H9 (cell line): Measurements from ENCODE around the gene CTNNA1. TPM values are rescaled to one million over a fixed set of nuclear protein-coding genes. Genes with fewer than 3 reads are reported as not detected.

Experiments
- DNase-seq: peaks from one replicate; pipeline ENCODE4 v3.0.0-alpha.2; 2017
- H2AFZ ChIP-seq: one replicate; pipeline ENCODE4 v1.6.1; 2013; ENCODE audit warnings: mild to moderate bottlenecking, low read length, control low read depth, moderate library complexity
- H2AK5ac ChIP-seq: 2 replicates; pipeline ENCODE4 v1.6.1; 2013; ENCODE audit warnings: low read length, control low read depth, mixed read lengths; ENCODE audit not compliant: insufficient read length
- H2BK120ac ChIP-seq: one replicate; pipeline ENCODE4 v1.6.1; 2013; ENCODE audit warnings: low read depth, mild to moderate bottlenecking, low read length, control low read depth, inconsistent platforms; ENCODE audit not compliant: poor library complexity, severe bottlenecking
- H2BK12ac ChIP-seq: 2 replicates; pipeline ENCODE4 v1.6.1; 2013; ENCODE audit warnings: low read length, control low read depth, mixed read lengths, low read depth; ENCODE audit not compliant: insufficient read length
- H2BK15ac ChIP-seq: 2 replicates; pipeline ENCODE4 v1.6.1; 2013; ENCODE audit warnings: low read depth, low read length, control low read depth
- H2BK20ac ChIP-seq: one replicate; pipeline ENCODE4 v1.6.1; 2013; ENCODE audit warnings: low read depth, mild to moderate bottlenecking, low read length, control low read depth, inconsistent platforms; ENCODE audit not compliant: poor library complexity, severe bottlenecking
- H2BK5ac ChIP-seq: 2 replicates; pipeline ENCODE4 v1.6.1; 2013; ENCODE audit warnings: low read length, control low read depth, mixed read lengths; ENCODE audit not compliant: insufficient read length
- H3K14ac ChIP-seq: 2 replicates; pipeline ENCODE4 v1.6.1; 2013; ENCODE audit warnings: low read length, control low read depth; ENCODE audit not compliant: insufficient read depth
- H3K18ac ChIP-seq: 2 replicates; pipeline ENCODE4 v1.6.1; 2013; ENCODE audit warnings: low read depth, mild to moderate bottlenecking, mixed read lengths, low read length, control low read depth; ENCODE audit not compliant: insufficient read length
- H3K23ac ChIP-seq: 2 replicates; pipeline ENCODE4 v1.6.1; 2013; ENCODE audit warnings: low read length, control low read depth, mixed read lengths, low read depth; ENCODE audit not compliant: insufficient read length
- H3K23me2 ChIP-seq: 2 replicates; pipeline ENCODE4 v1.6.1; 2013; ENCODE audit warnings: low read depth, mild to moderate bottlenecking, mixed read lengths, low read length, control low read depth; ENCODE audit not compliant: insufficient read length, poor library complexity, severe bottlenecking
- H3K27ac ChIP-seq: 2 replicates; pipeline ENCODE4 v1.5.1; 2013; ENCODE audit warnings: low read length, control low read depth, mixed read lengths, low read depth; ENCODE audit not compliant: insufficient read length
- H3K27me3 ChIP-seq: 2 replicates; pipeline ENCODE4 v1.6.1; 2013; ENCODE audit warnings: low read length, control low read depth, inconsistent platforms; ENCODE audit not compliant: insufficient read depth
- H3K4ac ChIP-seq: 2 replicates; pipeline ENCODE4 v1.6.1; 2013; ENCODE audit warnings: low read depth, mild to moderate bottlenecking, control low read depth, inconsistent platforms, low read length, moderate library complexity
- H3K4me1 ChIP-seq: 2 replicates; pipeline ENCODE4 v1.6.1; 2013; ENCODE audit warnings: low read length, control low read depth, inconsistent platforms; ENCODE audit not compliant: insufficient read depth
- H3K4me2 ChIP-seq: 2 replicates; pipeline ENCODE4 v1.6.1; 2013; ENCODE audit warnings: low read length, control low read depth, mixed read lengths; ENCODE audit not compliant: insufficient read length, insufficient read depth
- H3K56ac ChIP-seq: 2 replicates; pipeline ENCODE4 v1.6.1; 2013; ENCODE audit warnings: low read depth, mild to moderate bottlenecking, mixed read lengths, low read length, control low read depth; ENCODE audit not compliant: insufficient read length
- H3K79me1 ChIP-seq: 2 replicates; pipeline ENCODE4 v1.6.1; 2013; ENCODE audit warnings: low read depth, mild to moderate bottlenecking, moderate library complexity, low read length, control low read depth, inconsistent platforms; ENCODE audit not compliant: insufficient read depth, poor library complexity, severe bottlenecking
- H3K79me2 ChIP-seq: 2 replicates; pipeline ENCODE4 v1.6.1; 2013; ENCODE audit warnings: low read length, control low read depth, inconsistent platforms; ENCODE audit not compliant: insufficient read depth
- H3K9ac ChIP-seq: 2 replicates; pipeline ENCODE4 v1.6.1; 2013; ENCODE audit warnings: low read length, control low read depth, mixed read lengths; ENCODE audit not compliant: insufficient read length; ENCODE audit errors: extremely low read depth
- H3K9me3 ChIP-seq: one replicate; pipeline ENCODE4 v1.6.1; 2013; ENCODE audit warnings: low read depth, low read length, inconsistent platforms; ENCODE audit not compliant: control insufficient read depth
- H3T11ph ChIP-seq: one replicate; pipeline ENCODE4 v1.6.1; 2013; ENCODE audit warnings: mild to moderate bottlenecking, low read length, control low read depth, inconsistent platforms
- H4K20me1 ChIP-seq: one replicate; pipeline ENCODE4 v1.6.1; 2013; ENCODE audit not compliant: control insufficient read depth, insufficient read length, insufficient read depth
- H4K5ac ChIP-seq: 2 replicates; pipeline ENCODE4 v1.6.1; 2013; ENCODE audit warnings: low read depth, mild to moderate bottlenecking, mixed read lengths, low read length, control low read depth; ENCODE audit not compliant: insufficient read length
- H4K8ac ChIP-seq: replicated peaks from 2 replicates; pipeline ENCODE4 v1.6.1; 2013; ENCODE audit warnings: low read length, control low read depth, mixed read lengths, low read depth; ENCODE audit not compliant: insufficient read length
- H4K91ac ChIP-seq: 2 replicates; pipeline ENCODE4 v1.6.1; 2013; ENCODE audit warnings: low read depth, mild to moderate bottlenecking, moderate library complexity, mixed read lengths, low read length, control low read depth; ENCODE audit not compliant: insufficient read length
- H3K27ac Mint-ChIP-seq, 3 experiments: 2 replicates in 2 of 3; 3 replicates in 1 of 3; pipeline ENCODE4 v1.8.0; 2020 to 2021; ENCODE audit warnings: mixed read lengths in 3 of 3, mild to moderate bottlenecking in 1 of 3, moderate library complexity in 1 of 3
- H3K27me3 Mint-ChIP-seq: 2 replicates; pipeline ENCODE4 v1.8.0; 2021; ENCODE audit warnings: low read depth, mild to moderate bottlenecking, moderate library complexity, mixed read lengths
- H3K36me3 Mint-ChIP-seq, 3 experiments: 2 replicates in 2 of 3; 3 replicates in 1 of 3; pipeline ENCODE4 v1.8.0; 2020 to 2021; ENCODE audit warnings: low read depth in 3 of 3, mixed read lengths in 3 of 3; ENCODE audit not compliant: insufficient read depth in 1 of 3
- H3K4me1 Mint-ChIP-seq, 2 experiments: 2 replicates each; pipeline ENCODE4 v1.8.0; 2020; ENCODE audit warnings: mixed read lengths in 2 of 2
- H3K4me3 Mint-ChIP-seq, 2 experiments: 2 replicates in 1 of 2; 3 replicates in 1 of 2; pipeline ENCODE4 v1.8.0; 2020 to 2021; ENCODE audit warnings: mild to moderate bottlenecking in 2 of 2, mixed read lengths in 2 of 2, moderate library complexity in 1 of 2
- H3K9me3 Mint-ChIP-seq, 2 experiments: 2 replicates in 1 of 2; 3 replicates in 1 of 2; pipeline ENCODE4 v1.8.0; 2020; ENCODE audit warnings: mild to moderate bottlenecking in 2 of 2, mixed read lengths in 2 of 2, moderate library complexity in 1 of 2
- WGBS: extraction: QIAGEN DNeasy Blood & Tissue Kit; methylation state at CpG from one replicate; pipeline ENCODE4 v1.1.7; 2013; ENCODE audit warnings: missing lambda C conversion rate, low lambda C conversion rate, mixed read lengths; ENCODE audit not compliant: insufficient read length; ENCODE audit errors: extremely low coverage; 5-methylcytosine and 5-hydroxymethylcytosine counted together
- total RNA-seq: library from RNA; stranded (reverse); gene quantifications from 2 replicates; pipeline ENCODE4 v1.2.1, GENCODE V29; 2021
- TF ChIP-seq, protein P1 (sequence below): fragments of 200-600 bp; sonication (generic); conservative IDR thresholded peaks from 3 replicates; pipeline ENCODE4 v1.8.0; 2021; ENCODE audit warnings: antibody characterized with exemption, mild to moderate bottlenecking

CTNNA1 gene
- total RNA-seq, 1 experiment from 2014 or later, result 354 TPM

- Histone ChIP-seq H3K27me3 (no peaks in the 10 kb centered on the region), H3K56ac (no peak overlapping the region), H3K23ac (no peak overlapping the region), H2BK15ac (no peak overlapping the region), H4K91ac (no peak overlapping the region), H2BK20ac (no peak overlapping the region), H2BK12ac (no peak overlapping the region), H3K9me3 (no peaks in the 10 kb centered on the region), H3T11ph (no peak overlapping the region), H3K4ac (no peak overlapping the region), H3K14ac (no peak overlapping the region), H4K8ac (no peak overlapping the region), H4K20me1 (no peaks in the 10 kb centered on the region), H3K79me2 (no peaks in the 10 kb centered on the region), H3K4me2 (no peak overlapping the region), H2BK5ac (no peak overlapping the region), H2AK5ac (no peak overlapping the region), H4K5ac (no peak overlapping the region), H3K18ac (no peak overlapping the region), H2BK120ac (no peak overlapping the region), H3K23me2 (no peaks in the 10 kb centered on the region), H2AFZ (no peak overlapping the region), H3K9ac (no peak overlapping the region), H3K79me1 (no peaks in the 10 kb centered on the region), H3K27ac (no peak overlapping the region), H3K4me1 (peaks cover 2% of the 10 kb centered on the region; the same call in 1 of the 2 replicates)
- H3K9me3 Mint-ChIP-seq, result no peaks in the 10 kb centered on the region
- TF ChIP-seq, protein P1, sequence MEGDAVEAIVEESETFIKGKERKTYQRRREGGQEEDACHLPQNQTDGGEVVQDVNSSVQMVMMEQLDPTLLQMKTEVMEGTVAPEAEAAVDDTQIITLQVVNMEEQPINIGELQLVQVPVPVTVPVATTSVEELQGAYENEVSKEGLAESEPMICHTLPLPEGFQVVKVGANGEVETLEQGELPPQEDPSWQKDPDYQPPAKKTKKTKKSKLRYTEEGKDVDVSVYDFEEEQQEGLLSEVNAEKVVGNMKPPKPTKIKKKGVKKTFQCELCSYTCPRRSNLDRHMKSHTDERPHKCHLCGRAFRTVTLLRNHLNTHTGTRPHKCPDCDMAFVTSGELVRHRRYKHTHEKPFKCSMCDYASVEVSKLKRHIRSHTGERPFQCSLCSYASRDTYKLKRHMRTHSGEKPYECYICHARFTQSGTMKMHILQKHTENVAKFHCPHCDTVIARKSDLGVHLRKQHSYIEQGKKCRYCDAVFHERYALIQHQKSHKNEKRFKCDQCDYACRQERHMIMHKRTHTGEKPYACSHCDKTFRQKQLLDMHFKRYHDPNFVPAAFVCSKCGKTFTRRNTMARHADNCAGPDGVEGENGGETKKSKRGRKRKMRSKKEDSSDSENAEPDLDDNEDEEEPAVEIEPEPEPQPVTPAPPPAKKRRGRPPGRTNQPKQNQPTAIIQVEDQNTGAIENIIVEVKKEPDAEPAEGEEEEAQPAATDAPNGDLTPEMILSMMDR, result no peak
- WGBS, result no CpG with 5 or more reads among the region's 9 CpGs
- peak overlapping the region in 1 of 3 experiments; percentile 61; a peak in 1 of 7 replicates for H3K27ac Mint-ChIP-seq
- H3K4me1 Mint-ChIP-seq, result peaks cover 10 to 14% of the 10 kb centered on the region in 2 experiments
- H3K36me3 Mint-ChIP-seq, result no peaks in the 10 kb centered on the region
- H3K4me3 Mint-ChIP-seq, result no peak overlapping the region
- DNase-seq, result no peak
- H3K27me3 Mint-ChIP-seq, result no peaks in the 10 kb centered on the region; the same call in 1 of the 2 replicates
These were observed 202.6 kb downstream of the CTNNA1 start for GRCh38 chr5:138955671-138956295.
